Stimulated activated CD4-positive, alpha-beta T cell treated with anti-CD3 and anti-CD28 coated beads, Interleukin-4, amount 100 ng/mL, for 48 hours (primary cell): Measurements from ENCODE around the gene GRK2.

Experiments
- DNase-seq, 2 donors: peaks; one replicate each; pipeline ENCODE4 v3.0.0-alpha.2; 2020; ENCODE audit warnings: low read depth in 2 of 2

The GRK2 gene

DNA sequence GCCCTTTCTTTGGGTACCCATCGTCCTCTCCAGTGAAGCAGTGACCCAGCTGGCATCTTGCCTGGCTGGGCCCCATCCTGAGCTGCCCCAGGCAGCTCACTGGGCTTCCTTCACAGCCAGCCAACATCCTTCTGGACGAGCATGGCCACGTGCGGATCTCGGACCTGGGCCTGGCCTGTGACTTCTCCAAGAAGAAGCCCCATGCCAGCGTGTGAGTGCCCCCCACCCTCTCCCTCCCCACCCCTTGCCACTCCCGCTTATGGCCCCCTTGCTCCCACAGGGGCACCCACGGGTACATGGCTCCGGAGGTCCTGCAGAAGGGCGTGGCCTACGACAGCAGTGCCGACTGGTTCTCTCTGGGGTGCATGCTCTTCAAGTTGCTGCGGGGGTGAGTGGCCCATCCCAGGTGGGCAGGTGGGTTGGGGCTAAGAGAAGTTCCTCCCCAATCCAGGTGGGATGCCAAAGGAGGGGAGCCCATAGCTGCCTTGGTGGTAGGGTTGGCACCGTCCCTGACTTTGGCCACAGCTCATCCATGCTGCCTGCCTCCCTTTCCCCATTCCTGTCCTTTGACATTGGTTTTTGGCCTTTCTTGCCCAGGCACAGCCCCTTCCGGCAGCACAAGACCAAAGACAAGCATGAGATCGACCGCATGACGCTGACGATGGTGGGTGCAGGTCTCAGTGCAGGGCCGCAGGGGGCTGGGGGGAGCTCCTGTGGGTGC lies 16.0 kb downstream of the GRK2 start:
- no peak for DNase-seq

GRCh38 chr11:67282876-67283371 lies 16.7 kb downstream of the GRK2 start:
- DNase-seq, result no peak

- no peak for DNase-seq
These were observed 17.2 kb downstream of the GRK2 start for GRCh38 chr11:67283481-67283963.

DNA sequence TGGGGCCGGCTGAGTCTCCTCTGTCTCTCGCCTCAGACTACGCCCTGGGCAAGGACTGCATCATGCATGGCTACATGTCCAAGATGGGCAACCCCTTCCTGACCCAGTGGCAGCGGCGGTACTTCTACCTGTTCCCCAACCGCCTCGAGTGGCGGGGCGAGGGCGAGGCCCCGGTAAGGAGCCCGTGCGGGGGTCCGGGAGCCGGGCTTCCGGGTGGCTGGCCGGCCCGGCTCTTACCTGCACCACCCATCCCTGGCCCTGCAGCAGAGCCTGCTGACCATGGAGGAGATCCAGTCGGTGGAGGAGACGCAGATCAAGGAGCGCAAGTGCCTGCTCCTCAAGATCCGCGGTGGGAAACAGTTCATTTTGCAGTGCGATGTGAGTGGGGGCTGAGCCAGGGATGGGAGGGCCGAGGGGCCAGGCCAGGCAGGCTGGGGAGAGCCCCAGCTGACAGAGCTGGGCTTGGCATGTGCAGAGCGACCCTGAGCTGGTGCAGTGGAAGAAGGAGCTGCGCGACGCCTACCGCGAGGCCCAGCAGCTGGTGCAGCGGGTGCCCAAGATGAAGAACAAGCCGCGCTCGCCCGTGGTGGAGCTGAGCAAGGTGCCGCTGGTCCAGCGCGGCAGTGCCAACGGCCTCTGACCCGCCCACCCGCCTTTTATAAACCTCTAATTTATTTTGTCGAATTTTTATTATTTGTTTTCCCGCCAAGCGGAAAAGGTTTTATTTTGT lies 18.7 kb downstream of the GRK2 start:
- DNase-seq, result no peak

DNA sequence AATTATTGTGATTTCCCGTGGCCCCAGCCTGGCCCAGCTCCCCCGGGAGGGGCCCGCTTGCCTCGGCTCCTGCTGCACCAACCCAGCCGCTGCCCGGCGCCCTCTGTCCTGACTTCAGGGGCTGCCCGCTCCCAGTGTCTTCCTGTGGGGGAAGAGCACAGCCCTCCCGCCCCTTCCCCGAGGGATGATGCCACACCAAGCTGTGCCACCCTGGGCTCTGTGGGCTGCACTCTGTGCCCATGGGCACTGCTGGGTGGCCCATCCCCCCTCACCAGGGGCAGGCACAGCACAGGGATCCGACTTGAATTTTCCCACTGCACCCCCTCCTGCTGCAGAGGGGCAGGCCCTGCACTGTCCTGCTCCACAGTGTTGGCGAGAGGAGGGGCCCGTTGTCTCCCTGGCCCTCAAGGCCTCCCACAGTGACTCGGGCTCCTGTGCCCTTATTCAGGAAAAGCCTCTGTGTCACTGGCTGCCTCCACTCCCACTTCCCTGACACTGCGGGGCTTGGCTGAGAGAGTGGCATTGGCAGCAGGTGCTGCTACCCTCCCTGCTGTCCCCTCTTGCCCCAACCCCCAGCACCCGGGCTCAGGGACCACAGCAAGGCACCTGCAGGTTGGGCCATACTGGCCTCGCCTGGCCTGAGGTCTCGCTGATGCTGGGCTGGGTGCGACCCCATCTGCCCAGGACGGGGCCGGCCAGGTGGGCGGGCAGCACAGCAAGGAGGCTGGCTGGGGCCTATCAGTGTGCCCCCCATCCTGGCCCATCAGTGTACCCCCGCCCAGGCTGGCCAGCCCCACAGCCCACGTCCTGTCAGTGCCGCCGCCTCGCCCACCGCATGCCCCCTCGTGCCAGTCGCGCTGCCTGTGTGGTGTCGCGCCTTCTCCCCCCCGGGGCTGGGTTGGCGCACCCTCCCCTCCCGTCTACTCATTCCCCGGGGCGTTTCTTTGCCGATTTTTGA lies 19.5 kb downstream of the GRK2 start:
- DNase-seq, result no peak

- DNase-seq, result no peak
These were observed 20.5 kb downstream of the GRK2 start for GRCh38 chr11:67286621-67287333.

DNA sequence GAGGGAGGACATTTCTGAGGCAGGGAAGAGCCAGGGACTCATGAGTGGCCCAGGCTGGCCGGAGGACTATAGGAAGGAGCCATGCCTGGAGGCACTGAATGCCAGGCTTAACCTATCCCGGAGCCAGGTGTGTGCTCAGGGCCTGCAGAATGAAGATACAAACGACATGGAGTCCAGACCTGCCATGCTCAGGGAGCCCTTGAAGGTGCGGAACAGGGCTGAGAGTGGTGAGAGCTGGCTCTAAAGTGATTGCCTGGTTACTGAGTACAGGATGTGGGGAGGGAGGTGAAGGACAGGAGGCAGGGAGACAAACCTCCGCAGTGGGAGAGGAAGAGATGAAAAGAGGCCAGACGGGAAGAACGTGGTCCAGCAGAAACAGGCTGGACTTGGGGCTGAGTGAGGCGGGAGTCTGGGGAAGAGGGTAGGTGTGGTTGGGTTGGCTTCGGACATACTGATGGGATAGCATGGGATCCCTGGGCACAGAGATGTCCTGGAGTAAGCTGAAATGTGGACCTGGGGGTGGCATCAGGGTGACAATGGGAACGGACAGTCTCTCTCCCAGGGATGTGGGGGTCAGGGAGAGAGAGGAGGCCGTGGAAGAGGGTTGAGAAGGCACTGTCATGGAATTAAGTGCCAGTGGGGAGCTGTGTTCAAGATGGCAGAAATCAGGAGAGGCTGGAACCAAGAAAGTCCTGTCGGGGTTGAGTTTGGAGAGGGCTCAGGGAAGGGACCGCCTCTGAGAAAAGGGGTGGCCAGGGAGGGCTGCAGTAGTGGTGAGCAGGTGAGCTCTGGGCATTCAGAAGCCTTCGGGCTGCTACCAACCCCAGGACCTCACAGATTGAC lies 21.3 kb downstream of the GRK2 start:
- no peak for DNase-seq

DNA sequence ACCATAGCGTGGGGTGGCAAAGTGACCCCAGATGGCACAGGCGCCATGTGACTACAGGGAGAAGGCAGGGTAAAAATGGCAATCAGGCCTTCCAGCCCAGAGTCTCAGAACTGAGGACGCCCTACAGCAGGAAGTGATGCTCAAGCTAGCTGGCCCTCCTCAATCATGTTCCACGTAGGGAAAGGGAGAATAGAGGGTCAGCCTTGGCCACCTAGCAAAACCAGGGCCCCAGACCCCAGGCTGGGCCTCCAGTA lies 21.9 kb downstream of the GRK2 start:
- no peak for DNase-seq

- DNase-seq, result peak; percentile 83 to 87
These were observed 22.4 kb downstream of the GRK2 start for GRCh38 chr11:67288452-67289225.

DNA sequence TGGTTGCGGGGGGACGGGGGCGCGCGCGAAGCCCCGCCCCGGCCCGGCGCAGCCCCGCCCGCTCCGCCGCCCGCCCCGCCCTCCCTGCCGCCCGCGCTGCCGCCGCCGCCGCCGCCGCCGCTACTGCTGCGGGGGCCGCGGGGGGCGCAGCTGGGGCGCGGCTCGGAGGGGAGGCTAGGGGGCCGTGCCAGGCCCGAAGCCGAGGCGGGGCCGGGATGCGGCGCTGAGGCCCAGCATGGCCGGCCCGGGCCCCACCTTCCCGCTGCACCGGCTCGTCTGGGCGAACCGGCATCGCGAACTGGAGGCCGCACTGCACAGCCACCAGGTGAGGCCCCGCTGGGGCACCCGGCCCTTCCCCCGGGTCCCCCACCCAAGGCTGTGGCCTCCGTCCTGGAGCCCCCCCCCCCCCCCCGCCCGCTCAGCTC lies 23.0 kb downstream of the GRK2 start, which contains the start of gene ANKRD13D:
ANKRD13D (plus strand) TSS at position 78 of the 425 bp plus-strand sequence; CDS start at position 236, 158 bp downstream.
- DNase-seq, result no peak

GRCh38 chr11:67289651-67290479 lies 23.6 kb downstream of the GRK2 start:
- DNase-seq, result no peak

GRCh38 chr11:67290801-67291200 lies 24.5 kb downstream of the GRK2 start:
- no peak for DNase-seq

DNA sequence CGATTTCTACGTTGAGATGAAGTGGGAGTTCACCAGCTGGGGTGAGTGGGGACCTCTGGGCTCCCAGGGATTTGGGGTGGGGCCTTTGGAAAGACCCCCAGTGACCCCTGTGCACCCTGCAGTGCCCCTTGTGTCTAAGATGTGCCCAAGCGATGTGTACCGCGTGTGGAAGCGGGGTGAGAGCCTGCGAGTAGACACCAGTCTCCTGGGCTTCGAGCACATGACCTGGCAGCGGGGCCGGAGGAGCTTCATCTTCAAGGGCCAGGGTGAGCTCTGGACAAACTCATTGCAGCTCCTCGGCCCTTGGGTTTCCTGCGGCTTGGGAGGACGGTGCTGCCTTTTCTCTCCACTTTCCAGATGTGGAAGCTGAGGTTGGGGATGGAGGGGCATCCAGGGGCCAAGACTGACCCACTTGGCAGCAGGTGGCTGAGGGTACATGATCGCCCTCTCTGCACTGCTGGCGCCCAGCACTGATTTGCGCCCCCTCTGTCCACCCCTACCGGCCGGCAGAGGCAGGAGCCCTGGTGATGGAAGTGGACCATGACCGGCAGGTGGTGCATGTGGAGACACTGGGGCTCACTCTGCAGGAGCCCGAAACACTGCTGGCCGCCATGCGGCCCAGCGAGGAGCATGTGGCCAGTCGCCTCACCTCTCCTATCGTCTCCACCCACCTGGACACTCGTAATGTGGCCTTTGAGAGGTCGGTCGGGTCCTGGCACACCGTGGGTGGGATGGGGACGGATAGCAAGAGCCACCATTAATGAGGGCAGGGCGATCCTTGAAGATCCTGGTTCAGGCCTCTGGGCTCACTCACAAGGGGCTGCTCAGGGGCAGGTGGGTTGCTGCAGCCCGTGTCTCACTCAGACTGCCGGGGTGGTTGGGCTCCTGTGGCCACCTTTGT lies 25.5 kb downstream of the GRK2 start:
- no peak for DNase-seq

- DNase-seq, result no peak
These were observed 26.4 kb downstream of the GRK2 start for GRCh38 chr11:67292671-67293070.

DNA sequence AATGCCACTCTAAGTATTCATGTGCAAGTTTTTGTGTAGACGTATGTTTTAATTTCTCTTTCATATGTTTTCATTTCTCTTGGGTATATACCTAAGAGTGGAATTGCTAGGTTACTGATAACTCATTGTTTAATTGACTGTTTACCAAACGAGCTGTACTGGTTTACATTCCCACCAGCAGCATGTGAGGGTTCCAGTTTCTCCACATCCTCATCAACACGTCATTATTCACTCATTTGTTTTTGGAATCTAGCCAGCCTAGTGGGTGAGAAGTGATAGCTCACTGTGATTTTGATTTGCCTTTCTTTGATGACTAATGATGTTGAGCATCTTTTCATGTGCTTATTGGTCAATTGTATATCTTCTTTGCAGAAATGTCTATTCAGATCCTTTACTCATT lies 26.8 kb downstream of the GRK2 start:
- no peak for DNase-seq

GRCh38 chr11:67295846-67296245 lies 29.6 kb downstream of the GRK2 start:
- DNase-seq, result no peak

DNA sequence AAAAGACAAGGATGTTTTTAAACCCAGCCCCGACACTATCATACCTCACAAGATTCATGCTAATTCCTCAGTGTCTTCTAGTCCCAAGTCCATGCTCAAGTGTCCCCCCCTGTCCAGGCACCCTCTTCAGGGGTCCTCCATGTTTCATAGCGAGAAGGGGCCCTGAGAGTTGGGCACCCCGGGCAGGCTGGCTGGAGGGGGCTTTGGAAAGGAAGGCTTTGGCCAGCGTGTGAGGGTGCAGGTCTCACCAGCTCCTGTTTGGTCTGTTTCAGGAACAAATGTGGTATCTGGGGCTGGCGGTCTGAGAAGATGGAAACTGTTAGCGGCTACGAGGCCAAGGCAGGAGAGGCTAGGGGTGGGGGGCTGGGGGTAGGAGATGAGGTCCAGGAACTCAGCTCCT lies 32.5 kb downstream of the GRK2 start:
- no peak for DNase-seq
